H9 (cell line): ENCODE data around the gene INVS. TPM values are rescaled to one million over a fixed set of nuclear protein-coding genes. Genes with fewer than 3 reads are reported as not detected.

ENCODE experiments used
- DNase-seq: peaks from one replicate; pipeline ENCODE4 v3.0.0-alpha.2; 2017
- H2AFZ ChIP-seq: one replicate; pipeline ENCODE4 v1.6.1; 2013; ENCODE audit warnings: mild to moderate bottlenecking, low read length, control low read depth, moderate library complexity
- H2AK5ac ChIP-seq: 2 replicates; pipeline ENCODE4 v1.6.1; 2013; ENCODE audit warnings: low read length, control low read depth, mixed read lengths; ENCODE audit not compliant: insufficient read length
- H2BK120ac ChIP-seq: one replicate; pipeline ENCODE4 v1.6.1; 2013; ENCODE audit warnings: low read depth, mild to moderate bottlenecking, low read length, control low read depth, inconsistent platforms; ENCODE audit not compliant: poor library complexity, severe bottlenecking
- H2BK12ac ChIP-seq: 2 replicates; pipeline ENCODE4 v1.6.1; 2013; ENCODE audit warnings: low read length, control low read depth, mixed read lengths, low read depth; ENCODE audit not compliant: insufficient read length
- H2BK15ac ChIP-seq: 2 replicates; pipeline ENCODE4 v1.6.1; 2013; ENCODE audit warnings: low read depth, low read length, control low read depth
- H2BK20ac ChIP-seq: one replicate; pipeline ENCODE4 v1.6.1; 2013; ENCODE audit warnings: low read depth, mild to moderate bottlenecking, low read length, control low read depth, inconsistent platforms; ENCODE audit not compliant: poor library complexity, severe bottlenecking
- H2BK5ac ChIP-seq: 2 replicates; pipeline ENCODE4 v1.6.1; 2013; ENCODE audit warnings: low read length, control low read depth, mixed read lengths; ENCODE audit not compliant: insufficient read length
- H3K14ac ChIP-seq: 2 replicates; pipeline ENCODE4 v1.6.1; 2013; ENCODE audit warnings: low read length, control low read depth; ENCODE audit not compliant: insufficient read depth
- H3K18ac ChIP-seq: 2 replicates; pipeline ENCODE4 v1.6.1; 2013; ENCODE audit warnings: low read depth, mild to moderate bottlenecking, mixed read lengths, low read length, control low read depth; ENCODE audit not compliant: insufficient read length
- H3K23ac ChIP-seq: 2 replicates; pipeline ENCODE4 v1.6.1; 2013; ENCODE audit warnings: low read length, control low read depth, mixed read lengths, low read depth; ENCODE audit not compliant: insufficient read length
- H3K23me2 ChIP-seq: 2 replicates; pipeline ENCODE4 v1.6.1; 2013; ENCODE audit warnings: low read depth, mild to moderate bottlenecking, mixed read lengths, low read length, control low read depth; ENCODE audit not compliant: insufficient read length, poor library complexity, severe bottlenecking
- H3K27ac ChIP-seq: 2 replicates; pipeline ENCODE4 v1.5.1; 2013; ENCODE audit warnings: low read length, control low read depth, mixed read lengths, low read depth; ENCODE audit not compliant: insufficient read length
- H3K27me3 ChIP-seq: 2 replicates; pipeline ENCODE4 v1.6.1; 2013; ENCODE audit warnings: low read length, control low read depth, inconsistent platforms; ENCODE audit not compliant: insufficient read depth
- H3K4ac ChIP-seq: 2 replicates; pipeline ENCODE4 v1.6.1; 2013; ENCODE audit warnings: low read depth, mild to moderate bottlenecking, control low read depth, inconsistent platforms, low read length, moderate library complexity
- H3K4me1 ChIP-seq: 2 replicates; pipeline ENCODE4 v1.6.1; 2013; ENCODE audit warnings: low read length, control low read depth, inconsistent platforms; ENCODE audit not compliant: insufficient read depth
- H3K4me2 ChIP-seq: 2 replicates; pipeline ENCODE4 v1.6.1; 2013; ENCODE audit warnings: low read length, control low read depth, mixed read lengths; ENCODE audit not compliant: insufficient read length, insufficient read depth
- H3K56ac ChIP-seq: 2 replicates; pipeline ENCODE4 v1.6.1; 2013; ENCODE audit warnings: low read depth, mild to moderate bottlenecking, mixed read lengths, low read length, control low read depth; ENCODE audit not compliant: insufficient read length
- H3K79me1 ChIP-seq: 2 replicates; pipeline ENCODE4 v1.6.1; 2013; ENCODE audit warnings: low read depth, mild to moderate bottlenecking, moderate library complexity, low read length, control low read depth, inconsistent platforms; ENCODE audit not compliant: insufficient read depth, poor library complexity, severe bottlenecking
- H3K79me2 ChIP-seq: 2 replicates; pipeline ENCODE4 v1.6.1; 2013; ENCODE audit warnings: low read length, control low read depth, inconsistent platforms; ENCODE audit not compliant: insufficient read depth
- H3K9ac ChIP-seq: 2 replicates; pipeline ENCODE4 v1.6.1; 2013; ENCODE audit warnings: low read length, control low read depth, mixed read lengths; ENCODE audit not compliant: insufficient read length; ENCODE audit errors: extremely low read depth
- H3K9me3 ChIP-seq: one replicate; pipeline ENCODE4 v1.6.1; 2013; ENCODE audit warnings: low read depth, low read length, inconsistent platforms; ENCODE audit not compliant: control insufficient read depth
- H3T11ph ChIP-seq: one replicate; pipeline ENCODE4 v1.6.1; 2013; ENCODE audit warnings: mild to moderate bottlenecking, low read length, control low read depth, inconsistent platforms
- H4K20me1 ChIP-seq: one replicate; pipeline ENCODE4 v1.6.1; 2013; ENCODE audit not compliant: control insufficient read depth, insufficient read length, insufficient read depth
- H4K5ac ChIP-seq: 2 replicates; pipeline ENCODE4 v1.6.1; 2013; ENCODE audit warnings: low read depth, mild to moderate bottlenecking, mixed read lengths, low read length, control low read depth; ENCODE audit not compliant: insufficient read length
- H4K8ac ChIP-seq: replicated peaks from 2 replicates; pipeline ENCODE4 v1.6.1; 2013; ENCODE audit warnings: low read length, control low read depth, mixed read lengths, low read depth; ENCODE audit not compliant: insufficient read length
- H4K91ac ChIP-seq: 2 replicates; pipeline ENCODE4 v1.6.1; 2013; ENCODE audit warnings: low read depth, mild to moderate bottlenecking, moderate library complexity, mixed read lengths, low read length, control low read depth; ENCODE audit not compliant: insufficient read length
- H3K27ac Mint-ChIP-seq, 3 experiments: 2 replicates in 2 of 3; 3 replicates in 1 of 3; pipeline ENCODE4 v1.8.0; 2020 to 2021; ENCODE audit warnings: mixed read lengths in 3 of 3, mild to moderate bottlenecking in 1 of 3, moderate library complexity in 1 of 3
- H3K27me3 Mint-ChIP-seq: 2 replicates; pipeline ENCODE4 v1.8.0; 2021; ENCODE audit warnings: low read depth, mild to moderate bottlenecking, moderate library complexity, mixed read lengths
- H3K36me3 Mint-ChIP-seq, 3 experiments: 2 replicates in 2 of 3; 3 replicates in 1 of 3; pipeline ENCODE4 v1.8.0; 2020 to 2021; ENCODE audit warnings: low read depth in 3 of 3, mixed read lengths in 3 of 3; ENCODE audit not compliant: insufficient read depth in 1 of 3
- H3K4me1 Mint-ChIP-seq, 2 experiments: 2 replicates each; pipeline ENCODE4 v1.8.0; 2020; ENCODE audit warnings: mixed read lengths in 2 of 2
- H3K4me3 Mint-ChIP-seq, 2 experiments: 2 replicates in 1 of 2; 3 replicates in 1 of 2; pipeline ENCODE4 v1.8.0; 2020 to 2021; ENCODE audit warnings: mild to moderate bottlenecking in 2 of 2, mixed read lengths in 2 of 2, moderate library complexity in 1 of 2
- H3K9me3 Mint-ChIP-seq, 2 experiments: 2 replicates in 1 of 2; 3 replicates in 1 of 2; pipeline ENCODE4 v1.8.0; 2020; ENCODE audit warnings: mild to moderate bottlenecking in 2 of 2, mixed read lengths in 2 of 2, moderate library complexity in 1 of 2
- CTCF ChIP-seq: fragments of 200-600 bp; sonication (generic); conservative IDR thresholded peaks from 3 replicates; pipeline ENCODE4 v1.8.0; 2021; ENCODE audit warnings: antibody characterized with exemption, mild to moderate bottlenecking
- WGBS: extraction: QIAGEN DNeasy Blood & Tissue Kit; methylation state at CpG from one replicate; pipeline ENCODE4 v1.1.7; 2013; ENCODE audit warnings: missing lambda C conversion rate, low lambda C conversion rate, mixed read lengths; ENCODE audit not compliant: insufficient read length; ENCODE audit errors: extremely low coverage; 5-methylcytosine and 5-hydroxymethylcytosine counted together
- total RNA-seq: library from RNA; stranded (reverse); gene quantifications from 2 replicates; pipeline ENCODE4 v1.2.1, GENCODE V29; 2021

INVS gene
- total RNA-seq, 1 experiment from 2014 or later, result 7.5 TPM

- no peak for TF ChIP-seq CTCF
- Histone ChIP-seq H2AK5ac (no peak overlapping the region), H3K56ac (no peak overlapping the region), H2AFZ (no peak overlapping the region), H3K4me1 (no peaks in the 10 kb centered on the region), H2BK20ac (no peak overlapping the region), H4K8ac (no peak overlapping the region), H3K23me2 (peaks cover 5% of the 10 kb centered on the region), H3K18ac (no peak overlapping the region), H2BK120ac (no peak overlapping the region), H3K4ac (no peak overlapping the region), H4K20me1 (no peaks in the 10 kb centered on the region), H2BK15ac (no peak overlapping the region), H4K91ac (no peak overlapping the region), H3K9ac (no peak overlapping the region), H3K9me3 (no peaks in the 10 kb centered on the region), H3K23ac (no peak overlapping the region), H3K27me3 (no peaks in the 10 kb centered on the region), H3K79me1 (no peaks in the 10 kb centered on the region), H3K27ac (no peak overlapping the region), H3K4me2 (no peak overlapping the region), H4K5ac (no peak overlapping the region), H3K14ac (no peak overlapping the region), H2BK5ac (no peak overlapping the region), H3K79me2 (no peaks in the 10 kb centered on the region; the same call in 1 of the 2 replicates), H2BK12ac (no peak overlapping the region), H3T11ph (no peak overlapping the region)
- no CpG with 5 or more reads among the region's 3 CpGs for WGBS
- no peak for DNase-seq
- Mint-ChIP-seq H3K9me3 (no peaks in the 10 kb centered on the region), H3K4me1 (peaks cover 8 to 14% of the 10 kb centered on the region in 2 experiments), H3K4me3 (no peak overlapping the region), H3K27ac (no peak overlapping the region), H3K27me3 (no peaks in the 10 kb centered on the region), H3K36me3 (no peaks in the 10 kb centered on the region; a peak in 1 of 7 replicates)
Measured at GRCh38 chr9:100096378-100096916, 2.6 kb upstream of the INVS start.
